Measurements from ENCODE around the gene C1QL1. TPM values are rescaled to one million over a fixed set of nuclear protein-coding genes. Genes with fewer than 3 reads are reported as not detected.

The C1QL1 gene
- total and polyA plus RNA-seq, 2 of the 13 experiments (the other 11 are each of a cell fraction or from before 2014, with no cell fraction given), result 0.11 TPM

DNA sequence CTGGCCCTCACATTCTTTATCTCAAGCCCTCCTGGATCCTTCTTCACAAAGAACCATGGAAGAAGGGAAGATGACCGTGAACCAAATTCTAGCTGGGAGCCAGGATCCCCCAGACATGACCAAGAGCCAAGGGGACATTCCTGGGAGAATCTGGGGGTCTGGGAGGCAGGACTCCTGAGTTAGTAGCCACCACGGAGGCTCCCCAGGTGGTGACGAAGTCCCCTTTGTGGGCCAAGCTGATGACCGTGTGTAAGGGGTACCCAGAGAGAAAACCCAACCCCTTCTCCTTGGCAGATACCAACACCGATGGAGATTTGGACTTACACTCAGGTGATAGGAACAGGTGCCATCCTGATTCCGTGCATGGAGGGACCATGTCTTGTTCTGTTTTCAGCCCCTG lies 46.0 kb downstream of the C1QL1 start:
- Histone ChIP-seq H3K9ac (ENCODE audit: insufficient read depth, low read depth, low read length) (no peak overlapping the region), H3K4me1 (ENCODE audit: insufficient read depth, low read length) (peaks cover 10% of the 10 kb centered on the region), H3K36me3 (replicated peaks in 1 of 2; ENCODE audit: control insufficient read depth in 1 of 2, insufficient read depth in 2 of 2, low read length in 2 of 2) (peaks cover 8 to 15% of the 10 kb centered on the region in 2 experiments; a peak in 4 of 5 replicates), H3K79me2 (ENCODE audit: insufficient read depth, low read length) (no peaks in the 10 kb centered on the region), H3K4me3 (replicated peaks in 1 of 3; ENCODE audit: insufficient read depth in 1 of 3, low read depth in 2 of 3, low read length in 3 of 3) (no peak overlapping the region), H4K20me1 (ENCODE audit: insufficient read depth, low read length) (no peaks in the 10 kb centered on the region), H3K9me3 (ENCODE audit: low read length) (no peaks in the 10 kb centered on the region), H3K4me2 (ENCODE audit: low read depth, low read length) (no peak overlapping the region), H2AFZ (ENCODE audit: low read length) (no peak overlapping the region), H3K27ac (ENCODE audit: extremely low read length, insufficient read depth, low read length) (no peak overlapping the region), H3K27me3 (ENCODE audit: control insufficient read depth in 1 of 2, insufficient read depth in 2 of 2, low read length in 2 of 2) (peaks cover 9 to 30% of the 10 kb centered on the region in 2 experiments; a peak in 4 of 5 replicates)
- TF ChIP-seq, protein P1, sequence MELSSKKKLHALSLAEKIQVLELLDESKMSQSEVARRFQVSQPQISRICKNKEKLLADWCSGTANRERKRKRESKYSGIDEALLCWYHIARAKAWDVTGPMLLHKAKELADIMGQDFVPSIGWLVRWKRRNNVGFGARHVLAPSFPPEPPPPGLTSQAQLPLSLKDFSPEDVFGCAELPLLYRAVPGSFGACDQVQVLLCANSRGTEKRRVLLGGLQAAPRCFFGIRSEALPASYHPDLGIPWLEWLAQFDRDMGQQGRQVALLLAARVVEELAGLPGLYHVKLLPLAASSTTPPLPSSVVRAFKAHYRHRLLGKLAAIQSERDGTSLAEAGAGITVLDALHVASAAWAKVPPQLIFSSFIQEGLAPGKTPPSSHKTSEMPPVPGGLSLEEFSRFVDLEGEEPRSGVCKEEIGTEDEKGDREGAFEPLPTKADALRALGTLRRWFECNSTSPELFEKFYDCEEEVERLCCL (CRISPR knock-in tag; IDR thresholded peaks at IDR 0.05; ENCODE audit: borderline replicate concordance), result no peak
- TF ChIP-seq, protein P2, sequence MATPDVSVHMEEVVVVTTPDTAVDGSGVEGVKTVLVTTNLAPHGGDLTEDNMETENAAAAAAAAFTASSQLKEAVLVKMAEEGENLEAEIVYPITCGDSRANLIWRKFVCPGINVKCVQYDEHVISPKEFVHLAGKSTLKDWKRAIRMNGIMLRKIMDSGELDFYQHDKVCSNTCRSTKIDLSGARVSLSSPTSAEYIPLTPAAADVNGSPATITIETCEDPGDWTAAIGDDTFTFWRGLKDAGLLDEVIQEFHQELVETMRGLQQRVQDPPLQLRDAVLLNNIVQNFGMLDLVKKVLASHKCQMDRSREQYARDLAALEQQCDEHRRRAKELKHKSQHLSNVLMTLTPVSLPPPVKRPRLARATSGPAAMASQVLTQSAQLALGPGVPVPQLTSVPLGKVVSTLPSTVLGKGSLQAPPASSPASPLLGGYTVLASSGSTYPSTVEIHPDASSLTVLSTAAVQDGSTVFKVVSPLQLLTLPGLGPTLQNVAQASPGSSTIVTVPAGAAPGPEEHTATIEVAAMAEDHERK (CRISPR knock-in tag; IDR thresholded peaks at IDR 0.05; ENCODE audit: low read depth), result no peak
- no peak for TF ChIP-seq ZNF549 (CRISPR knock-in tag; IDR thresholded peaks at IDR 0.05)
- no peak for TF ChIP-seq ZNF577 (CRISPR knock-in tag; IDR thresholded peaks at IDR 0.05; ENCODE audit: borderline replicate concordance, low read depth)
- no peak for TF ChIP-seq HNRNPH1 (optimal IDR thresholded peaks at IDR 0.05; ENCODE audit: low read depth, low read length)
- TF ChIP-seq RNF2 (conservative IDR thresholded peaks at IDR 0.05; ENCODE audit: low read depth), result no peak
- TF ChIP-seq ZNF781 (CRISPR knock-in tag; IDR thresholded peaks at IDR 0.05; ENCODE audit: borderline replicate concordance, not compliant biosample characterization), result no peak
- no peak for TF ChIP-seq TARDBP (CRISPR knock-in tag; IDR thresholded peaks at IDR 0.05)
- TF ChIP-seq, protein P3, sequence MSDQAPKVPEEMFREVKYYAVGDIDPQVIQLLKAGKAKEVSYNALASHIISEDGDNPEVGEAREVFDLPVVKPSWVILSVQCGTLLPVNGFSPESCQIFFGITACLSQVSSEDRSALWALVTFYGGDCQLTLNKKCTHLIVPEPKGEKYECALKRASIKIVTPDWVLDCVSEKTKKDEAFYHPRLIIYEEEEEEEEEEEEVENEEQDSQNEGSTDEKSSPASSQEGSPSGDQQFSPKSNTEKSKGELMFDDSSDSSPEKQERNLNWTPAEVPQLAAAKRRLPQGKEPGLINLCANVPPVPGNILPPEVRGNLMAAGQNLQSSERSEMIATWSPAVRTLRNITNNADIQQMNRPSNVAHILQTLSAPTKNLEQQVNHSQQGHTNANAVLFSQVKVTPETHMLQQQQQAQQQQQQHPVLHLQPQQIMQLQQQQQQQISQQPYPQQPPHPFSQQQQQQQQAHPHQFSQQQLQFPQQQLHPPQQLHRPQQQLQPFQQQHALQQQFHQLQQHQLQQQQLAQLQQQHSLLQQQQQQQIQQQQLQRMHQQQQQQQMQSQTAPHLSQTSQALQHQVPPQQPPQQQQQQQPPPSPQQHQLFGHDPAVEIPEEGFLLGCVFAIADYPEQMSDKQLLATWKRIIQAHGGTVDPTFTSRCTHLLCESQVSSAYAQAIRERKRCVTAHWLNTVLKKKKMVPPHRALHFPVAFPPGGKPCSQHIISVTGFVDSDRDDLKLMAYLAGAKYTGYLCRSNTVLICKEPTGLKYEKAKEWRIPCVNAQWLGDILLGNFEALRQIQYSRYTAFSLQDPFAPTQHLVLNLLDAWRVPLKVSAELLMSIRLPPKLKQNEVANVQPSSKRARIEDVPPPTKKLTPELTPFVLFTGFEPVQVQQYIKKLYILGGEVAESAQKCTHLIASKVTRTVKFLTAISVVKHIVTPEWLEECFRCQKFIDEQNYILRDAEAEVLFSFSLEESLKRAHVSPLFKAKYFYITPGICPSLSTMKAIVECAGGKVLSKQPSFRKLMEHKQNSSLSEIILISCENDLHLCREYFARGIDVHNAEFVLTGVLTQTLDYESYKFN (CRISPR knock-in tag; conservative IDR thresholded peaks at IDR 0.05), result no peak
- no peak for TF ChIP-seq ZNF670 (CRISPR knock-in tag; IDR thresholded peaks at IDR 0.05; ENCODE audit: borderline replicate concordance)
- intact Hi-C loops (cut with micrococcal nuclease; ENCODE audit: unreplicated experiment) (no loop called here), in situ Hi-C loops (cut with HindIII; ENCODE audit: extremely low pct_ligation_motif_present, low pct_unique_long_range_greater_than_20kb) (loop anchor here (5.0 to 10.0 kb wide), 3 partner anchors 40 to 183 kb away; no protein-coding TSS in a partner anchor)
- BruUV-seq (replicated peaks), result no TSS peak
- FAIRE-seq (no peak), DNase-seq (ENCODE audit: low spot score) (no peak), ATAC-seq (no peak)
- 34% methylated on average over 6 of the region's 6 CpGs for WGBS (ENCODE audit: low lambda C conversion rate)
- ChIA-PET POLR2A (no interaction called here), CTCF (ENCODE audit: low intra/inter-chr PET ratio, low total read pairs) (interaction anchor here (1.4 to 2.8 kb wide), 2 partner anchors 95 to 100 kb away, joined by 5 to 24 read pairs; no protein-coding TSS in a partner anchor)

All from HepG2 (cell line).